Mesothelial cell of epicardium (in vitro differentiated cells): ENCODE results near the gene RGR. TPM values are rescaled to one million over a fixed set of nuclear protein-coding genes. Genes with fewer than 3 reads are reported as not detected.

Source experiments
- DNase-seq, 2 experiments: peaks; one replicate each; pipeline ENCODE4 v3.0.0; 2021; ENCODE audit warnings: low spot score in 2 of 2; ENCODE audit not compliant: unreplicated experiment in 2 of 2
- H3K27ac Mint-ChIP-seq: 2 replicates; pipeline ENCODE4 v1.8.0; 2021; ENCODE audit warnings: mixed read lengths
- H3K27me3 Mint-ChIP-seq: 2 replicates; pipeline ENCODE4 v1.8.0; 2021; ENCODE audit warnings: low read depth, mixed read lengths
- H3K36me3 Mint-ChIP-seq: 2 replicates; pipeline ENCODE4 v1.8.0; 2021; ENCODE audit warnings: mixed read lengths
- H3K4me1 Mint-ChIP-seq: 2 replicates; pipeline ENCODE4 v1.8.0; 2021; ENCODE audit warnings: mixed read lengths
- H3K4me3 Mint-ChIP-seq: 2 replicates; pipeline ENCODE4 v1.8.0; 2021; ENCODE audit warnings: mild to moderate bottlenecking, moderate library complexity, mixed read lengths
- H3K9me3 Mint-ChIP-seq: 2 replicates; pipeline ENCODE4 v1.8.0; 2021; ENCODE audit warnings: mixed read lengths
- CTCF ChIP-seq: fragments of 200-600 bp; sonication (generic); IDR thresholded peaks from one replicate; pipeline ENCODE4 v1.5.0; 2021; ENCODE audit warnings: antibody characterized with exemption; ENCODE audit not compliant: unreplicated experiment
- total RNA-seq: library from RNA; stranded (reverse); gene quantifications from 3 replicates; pipeline ENCODE4 v1.2.1, GENCODE V29; 2021

Gene RGR
- total RNA-seq, 1 donor from 2014 or later = not detected

DNA sequence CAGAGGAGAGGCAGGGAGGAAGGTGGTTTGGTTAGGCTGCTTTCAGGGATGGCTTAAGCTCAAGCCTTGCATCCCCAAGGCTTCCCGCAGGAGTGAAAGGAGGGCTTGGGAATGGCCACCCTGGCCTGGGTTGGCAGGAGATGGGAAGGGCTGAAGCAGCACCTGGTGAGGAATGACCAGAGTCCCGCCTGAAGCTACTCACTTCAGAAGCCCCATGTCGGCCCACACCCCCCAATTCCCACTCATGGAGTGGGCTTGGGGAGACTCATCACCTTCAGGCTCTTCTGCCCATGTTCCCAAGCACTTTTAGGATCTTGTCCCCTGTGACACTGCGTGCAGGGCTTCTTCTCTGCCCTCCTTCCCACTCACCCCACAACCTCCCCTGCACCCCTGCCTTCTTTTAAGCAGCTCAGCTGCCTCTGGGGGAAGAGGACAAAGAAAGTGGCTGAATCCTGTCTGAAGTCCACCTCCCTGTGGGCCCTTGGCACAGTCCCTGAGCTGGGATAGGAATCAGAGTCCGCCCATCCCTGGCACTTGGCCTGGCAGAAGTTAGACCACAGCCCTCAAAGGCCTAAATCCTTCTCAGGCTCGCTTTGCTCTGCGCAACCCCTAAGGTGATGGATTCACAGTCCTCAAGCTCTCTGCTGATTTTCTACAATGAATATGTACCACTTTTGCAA lies 16.5 kb downstream of the RGR start:
- no peaks in the 10 kb centered on the region for H3K4me1 Mint-ChIP-seq
- H3K36me3 Mint-ChIP-seq = no peaks in the 10 kb centered on the region
- no peak overlapping the region for H3K4me3 Mint-ChIP-seq
- H3K27ac Mint-ChIP-seq = no peak overlapping the region
- no peaks in the 10 kb centered on the region for H3K9me3 Mint-ChIP-seq
- H3K27me3 Mint-ChIP-seq = peaks cover 49% of the 10 kb centered on the region
- TF ChIP-seq CTCF = no peak
- no peak for DNase-seq

DNA sequence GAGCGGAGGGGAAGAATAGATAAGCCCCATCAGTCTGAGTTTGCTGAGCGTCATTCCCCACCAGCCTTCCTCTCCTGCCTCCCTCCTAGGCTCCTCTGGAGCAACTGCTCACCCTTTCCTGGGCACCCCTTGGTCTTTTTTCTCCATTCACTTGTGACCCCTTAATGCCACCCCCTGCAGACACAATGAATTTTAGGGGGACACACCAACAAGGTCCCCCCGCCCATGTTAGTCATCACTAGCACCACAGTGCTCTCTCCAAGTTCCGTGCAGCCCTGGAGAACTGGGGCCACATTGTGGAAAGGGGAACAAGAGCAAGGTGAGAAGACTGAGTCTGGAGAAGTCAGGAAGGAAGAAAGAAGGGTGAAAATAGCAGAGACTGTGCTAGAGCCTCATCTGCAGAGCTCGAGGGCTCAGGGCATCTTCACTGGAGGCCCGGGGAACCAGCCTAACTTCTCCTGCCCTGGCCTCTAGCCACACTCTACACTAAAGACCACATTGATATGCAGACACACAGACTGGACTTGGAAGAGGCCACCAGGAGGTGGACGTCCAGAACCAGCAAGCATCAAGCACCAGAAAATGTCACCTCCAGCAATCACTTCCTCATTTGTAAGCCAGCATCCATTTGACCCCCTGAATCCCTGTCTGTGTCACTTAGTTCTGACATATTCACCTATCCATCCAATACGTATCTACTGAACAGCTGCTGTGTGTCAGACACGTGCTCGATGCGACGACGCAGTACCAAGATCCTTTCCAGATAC lies 17.5 kb downstream of the RGR start:
- no peak overlapping the region for H3K4me3 Mint-ChIP-seq
- no peak for TF ChIP-seq CTCF
- H3K27ac Mint-ChIP-seq = no peak overlapping the region
- no peaks in the 10 kb centered on the region for H3K4me1 Mint-ChIP-seq
- H3K9me3 Mint-ChIP-seq = no peaks in the 10 kb centered on the region
- DNase-seq = no peak
- H3K27me3 Mint-ChIP-seq = peaks cover 44% of the 10 kb centered on the region
- H3K36me3 Mint-ChIP-seq = no peaks in the 10 kb centered on the region

DNA sequence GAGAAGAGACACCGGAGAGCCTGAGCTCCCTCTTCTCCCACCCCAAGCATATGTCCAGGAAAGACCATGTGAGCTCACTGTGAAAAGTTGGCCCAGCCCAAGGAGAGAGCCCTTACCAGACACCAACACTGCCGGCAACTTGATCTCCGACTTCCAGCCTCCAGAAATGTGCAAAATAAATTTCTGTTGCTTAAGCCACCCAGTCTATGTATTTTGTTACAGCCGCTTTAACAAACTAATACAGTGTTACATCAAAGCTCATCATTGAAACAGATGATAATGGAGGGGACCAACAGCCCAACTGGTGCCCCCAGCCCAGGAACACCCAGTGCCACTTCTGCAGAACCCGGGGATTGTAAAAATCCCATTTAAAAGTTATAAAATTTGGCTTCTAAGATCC lies 18.9 kb downstream of the RGR start:
- Mint-ChIP-seq H3K9me3 (no peaks in the 10 kb centered on the region), H3K36me3 (no peaks in the 10 kb centered on the region), H3K4me1 (no peaks in the 10 kb centered on the region), H3K4me3 (no peak overlapping the region), H3K27ac (no peak overlapping the region), H3K27me3 (peaks cover 55% of the 10 kb centered on the region)
- TF ChIP-seq CTCF = no peak
- no peak for DNase-seq

- H3K4me1 Mint-ChIP-seq = no peaks in the 10 kb centered on the region
- peak; percentile 81 for TF ChIP-seq CTCF
- H3K27ac Mint-ChIP-seq = no peak overlapping the region
- no peak overlapping the region for H3K4me3 Mint-ChIP-seq
- no peaks in the 10 kb centered on the region for H3K9me3 Mint-ChIP-seq
- no peaks in the 10 kb centered on the region for H3K36me3 Mint-ChIP-seq
- peak; percentile 43 to 76 for DNase-seq
- H3K27me3 Mint-ChIP-seq = peaks cover 63% of the 10 kb centered on the region
These were observed 19.8 kb downstream of the RGR start for GRCh38 chr10:84264611-84265141.

GRCh38 chr10:84265418-84265817 lies 20.6 kb downstream of the RGR start:
- no peaks in the 10 kb centered on the region for H3K9me3 Mint-ChIP-seq
- H3K4me3 Mint-ChIP-seq = no peak overlapping the region

More at GRCh38 chr10:84265418-84265817, 20.6 kb downstream of the RGR start:
- Mint-ChIP-seq H3K27me3 (peaks cover 68% of the 10 kb centered on the region), H3K36me3 (no peaks in the 10 kb centered on the region), H3K4me1 (no peaks in the 10 kb centered on the region), H3K27ac (no peak overlapping the region)
- no peak for DNase-seq
- TF ChIP-seq CTCF = no peak
